Left renal cortex interstitium (tissue), 4 donors: ENCODE data around the gene THOP1. TPM values are rescaled to one million over a fixed set of nuclear protein-coding genes. Genes with fewer than 3 reads are reported as not detected.
A peak's percentile ranks its signal among the peaks of the same experiment; 100 is the strongest.
"Not testable (repeated sequence)": the region's sequence is repeated elsewhere in the genome, so short reads cannot be mapped to it uniquely, and the experiment has no call there.

Experiments
- DNase-seq, 4 donors: peaks; one replicate each; pipeline ENCODE4 v3.0.0-alpha.2; 2013; ENCODE audit warnings: low read depth in 4 of 4, low spot score in 2 of 4, missing footprints in 1 of 4
- polyA plus RNA-seq, 4 donors: library from polyadenylated mRNA; unstranded; fragments of 120-200 nt; gene quantifications; one replicate each; pipeline ENCODE4 v1.2.1, GENCODE V29; 2013; ENCODE audit not compliant: insufficient read length in 4 of 4

Gene THOP1
- polyA plus RNA-seq, 4 donors = 39.5 to 66.8 (median 53.9) TPM

DNA sequence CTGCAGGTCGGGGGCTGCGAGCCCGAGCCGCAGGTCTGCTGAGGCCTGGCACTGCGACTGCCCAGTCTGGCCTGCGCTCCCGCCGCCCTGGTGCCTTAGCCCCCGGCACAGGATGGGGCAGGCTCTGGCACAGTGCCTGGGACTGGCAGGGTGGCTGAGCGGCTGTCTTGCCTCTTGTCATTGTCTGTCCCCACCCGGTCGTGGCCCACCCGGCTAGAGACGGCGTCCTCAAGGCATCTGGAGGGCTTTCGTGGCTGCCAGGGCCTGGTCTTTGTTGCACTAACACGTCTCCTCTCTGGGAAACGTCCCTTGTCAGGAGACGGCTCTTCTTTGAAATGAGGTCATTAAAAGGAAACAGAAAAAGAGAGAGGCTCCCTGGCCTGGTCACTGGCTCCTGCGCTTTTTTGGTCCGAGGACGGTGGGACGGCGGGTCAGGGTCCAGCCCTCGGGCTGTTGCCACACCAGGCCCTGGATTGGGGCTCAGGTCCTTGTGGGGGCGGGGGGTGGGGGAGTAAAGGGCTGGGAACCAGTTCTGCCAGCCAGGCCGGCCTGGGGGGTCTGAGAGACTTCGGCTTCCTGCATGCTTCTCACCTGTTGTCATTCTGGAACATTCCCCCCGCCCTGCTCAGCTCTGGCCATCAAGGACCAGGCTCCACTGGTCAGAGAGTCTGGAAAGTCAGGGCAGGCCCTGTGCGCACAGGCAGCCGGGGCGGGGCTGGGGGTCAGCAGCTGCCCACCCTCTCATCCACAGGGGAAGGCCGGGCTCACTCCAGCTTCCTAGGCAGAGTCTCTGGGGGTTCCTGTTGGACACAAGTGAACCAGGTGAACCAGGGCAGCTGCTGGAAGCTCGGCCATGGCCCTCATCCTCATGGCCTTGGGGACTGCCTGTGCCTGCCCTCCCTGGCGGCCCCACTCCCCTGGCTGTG is 28.2 kb downstream of the THOP1 start:
- DNase-seq = no peak

DNA sequence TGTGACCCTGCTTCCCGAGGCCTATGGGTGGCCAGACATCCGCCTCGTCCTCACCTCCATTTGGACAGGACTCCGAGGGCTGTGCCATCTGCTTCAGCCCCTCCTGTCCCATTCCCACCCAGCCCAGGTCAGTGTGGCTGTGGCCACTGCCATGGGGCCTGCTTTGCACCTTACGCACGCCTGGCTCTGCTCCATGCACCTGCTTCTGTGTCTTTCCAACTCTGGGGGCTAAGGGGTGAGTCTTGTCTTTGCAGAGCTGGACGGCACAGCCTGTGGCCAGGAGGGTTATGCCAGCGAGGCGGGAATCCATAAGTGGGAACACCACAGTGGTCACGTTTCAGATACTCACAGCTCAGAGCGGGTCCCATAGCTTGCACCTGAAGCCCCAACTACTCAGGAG is 29.1 kb downstream of the THOP1 start:
- no peak for DNase-seq

DNA sequence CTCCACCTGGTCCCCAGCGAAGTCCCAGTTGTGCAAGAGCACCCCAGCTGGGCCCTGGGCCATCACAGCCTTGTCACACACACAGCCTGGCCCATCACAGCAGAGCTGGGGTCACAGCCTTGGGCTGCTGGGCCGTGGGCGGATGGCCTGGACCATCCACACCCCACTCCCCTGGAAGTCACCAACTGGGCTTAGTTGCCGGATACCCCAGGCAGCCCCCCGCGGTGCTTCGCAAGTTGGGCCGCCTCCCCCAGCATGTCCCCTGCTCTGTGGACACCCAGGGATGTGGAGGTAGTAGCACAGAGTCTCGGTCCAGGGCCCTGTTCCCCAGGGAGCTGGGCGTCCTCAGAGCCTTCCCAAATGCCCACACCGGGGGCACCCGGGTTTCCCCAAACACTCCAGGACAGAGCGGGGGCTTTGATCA is 29.9 kb downstream of the THOP1 start:
- DNase-seq = no peak

DNA sequence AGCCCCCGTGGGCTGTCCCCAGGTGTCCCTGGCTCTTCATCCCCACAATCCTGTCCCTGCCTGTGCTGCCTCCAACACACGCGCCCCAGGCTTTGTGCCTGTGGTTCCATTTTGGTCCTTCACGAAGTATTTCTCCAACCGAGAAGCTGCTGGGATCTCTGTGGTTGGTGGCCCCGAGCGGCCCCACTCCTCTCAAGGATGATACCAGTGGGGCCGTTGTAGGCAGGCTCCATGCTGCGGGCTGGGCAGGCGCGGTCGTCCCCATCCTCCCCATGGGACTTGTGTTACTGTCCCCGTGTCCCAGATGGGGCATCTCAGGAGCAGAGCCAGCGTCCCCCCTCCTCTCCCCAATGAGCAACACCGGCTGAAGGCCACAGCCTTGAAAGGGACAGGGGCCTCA is 30.6 kb downstream of the THOP1 start:
- DNase-seq = no peak

DNA sequence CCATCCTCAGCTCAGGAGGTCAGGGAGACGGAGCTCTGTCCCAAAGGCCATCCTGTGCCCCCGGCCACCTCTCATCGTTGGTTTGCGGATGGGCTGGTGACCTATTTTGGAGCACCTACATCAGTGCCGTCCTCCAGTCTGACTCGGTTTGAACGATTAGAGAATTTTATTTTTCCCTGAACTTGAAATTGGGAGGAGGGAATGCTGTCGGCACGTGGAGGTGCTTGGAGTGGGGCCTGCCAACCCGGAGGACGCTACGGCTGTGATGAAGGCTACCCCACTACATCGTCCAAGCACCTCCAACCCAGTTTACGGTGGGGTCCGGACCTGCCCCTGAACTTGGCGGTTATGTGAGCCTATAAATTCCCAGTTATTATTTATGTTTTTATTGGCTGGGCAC is 31.3 kb downstream of the THOP1 start:
- no peak for DNase-seq

DNA sequence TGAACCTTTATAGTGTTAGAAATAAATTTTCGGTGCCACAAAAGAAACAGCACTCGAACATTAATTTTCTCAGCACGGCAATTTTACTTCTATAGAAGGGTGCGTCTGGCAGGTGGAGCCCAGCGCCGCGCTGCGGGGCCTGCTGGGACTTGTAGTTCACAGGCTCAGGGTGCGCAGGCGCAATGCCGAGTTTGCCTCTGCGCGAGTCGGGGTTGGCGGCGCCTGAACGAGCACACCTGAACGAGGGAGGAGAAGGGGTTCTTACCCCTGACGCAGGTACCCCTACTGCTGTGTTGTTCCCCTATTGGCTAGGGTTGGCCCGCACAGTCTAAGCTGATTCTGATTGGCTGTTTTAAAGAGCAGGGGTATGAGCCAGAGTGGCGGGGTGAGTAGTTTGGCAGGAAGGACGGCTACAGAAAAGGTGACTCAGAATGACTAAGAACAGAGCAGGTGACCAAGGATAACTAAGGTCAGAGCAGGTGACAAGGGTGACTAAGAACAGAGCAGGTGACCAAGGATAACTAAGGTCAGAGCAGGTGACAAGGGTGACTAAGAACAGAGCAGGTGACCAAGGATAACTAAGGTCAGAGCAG is 32.0 kb downstream of the THOP1 start:
- DNase-seq = not testable (repeated sequence)

DNA sequence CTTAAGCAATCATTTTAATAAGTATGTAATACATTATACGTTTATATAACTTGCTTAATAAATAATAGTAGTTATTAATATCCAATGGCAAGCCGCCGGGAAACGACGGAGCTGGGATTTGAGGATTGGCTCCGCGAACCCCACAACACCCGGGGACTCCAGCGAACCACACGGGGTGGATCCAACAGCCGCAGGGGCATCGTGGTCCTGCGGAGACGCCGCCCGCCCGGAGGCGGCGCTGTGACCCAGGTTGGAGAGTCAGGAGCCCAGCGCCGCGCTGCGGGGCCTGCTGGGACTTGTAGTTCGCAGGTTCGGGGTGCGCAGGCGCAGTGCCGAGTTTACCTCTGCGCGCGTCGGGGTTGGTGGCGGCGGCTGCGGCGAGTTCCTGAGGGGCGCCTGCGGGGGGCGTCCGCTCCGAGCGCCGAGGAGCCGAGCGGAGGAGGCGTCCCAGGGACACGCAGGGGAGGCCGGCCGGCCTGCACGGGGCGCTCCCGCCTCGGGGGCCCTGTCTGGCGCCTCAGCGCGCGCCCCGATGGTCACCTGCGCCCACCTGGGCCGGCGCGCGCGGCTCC is 34.3 kb downstream of the THOP1 start, which contains the start of gene ZNF554:
Gene ZNF554 (plus strand): TSS at position 329 of the 572 bp plus-strand sequence. CDS start 204 bp downstream, at position 533.
- peak; percentile 76 to 94 (median 92) for DNase-seq

DNA sequence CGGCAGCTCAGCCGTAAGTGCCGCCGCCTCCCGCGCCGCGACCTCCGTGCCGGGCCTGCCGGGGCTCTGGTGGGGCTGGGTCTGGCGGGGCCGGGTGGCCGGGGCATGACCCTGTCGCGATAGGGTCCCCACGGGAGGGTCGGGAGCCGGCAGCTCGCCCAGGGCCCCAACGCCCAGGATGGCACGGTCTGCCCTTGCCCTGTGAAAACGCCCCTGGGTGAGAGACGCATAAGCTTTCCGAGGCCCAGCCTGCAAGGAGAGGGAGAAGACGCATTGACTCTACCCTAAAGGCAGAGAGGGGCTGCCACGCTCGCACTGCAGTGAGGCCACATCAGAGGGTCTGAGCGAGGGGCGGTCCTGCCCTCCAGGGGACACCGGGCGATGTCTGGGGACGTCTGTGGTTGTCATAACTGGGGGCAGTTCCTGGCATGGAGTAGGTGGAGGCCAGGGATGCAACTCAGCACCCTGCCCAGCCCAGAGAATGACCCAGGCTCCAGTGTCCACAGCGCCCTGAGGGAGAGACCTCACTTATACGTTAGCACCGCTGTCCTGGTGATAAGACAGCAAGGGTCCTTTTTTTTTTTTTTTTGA is 34.9 kb downstream of the THOP1 start:
- DNase-seq = no peak

DNA sequence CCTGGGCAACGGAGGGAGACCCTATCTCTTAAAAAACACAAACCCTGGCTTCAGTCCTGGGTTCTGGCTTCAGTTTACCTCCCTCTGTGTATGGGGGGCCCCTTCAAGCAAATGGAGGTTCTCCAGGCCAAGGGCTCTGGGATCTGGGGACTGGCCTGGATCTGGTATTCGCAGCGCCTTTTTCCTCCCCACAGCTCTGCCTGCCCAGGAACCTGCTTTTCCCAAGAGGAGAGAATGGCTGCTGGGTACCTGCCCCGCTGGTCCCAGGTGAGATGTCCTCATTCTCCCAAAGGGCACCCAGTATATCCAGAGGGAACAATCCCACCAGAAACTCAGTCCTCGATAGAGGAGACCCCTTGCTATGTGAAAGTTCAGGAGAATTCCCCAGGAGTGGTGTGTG is 37.5 kb downstream of the THOP1 start:
- no peak for DNase-seq

DNA sequence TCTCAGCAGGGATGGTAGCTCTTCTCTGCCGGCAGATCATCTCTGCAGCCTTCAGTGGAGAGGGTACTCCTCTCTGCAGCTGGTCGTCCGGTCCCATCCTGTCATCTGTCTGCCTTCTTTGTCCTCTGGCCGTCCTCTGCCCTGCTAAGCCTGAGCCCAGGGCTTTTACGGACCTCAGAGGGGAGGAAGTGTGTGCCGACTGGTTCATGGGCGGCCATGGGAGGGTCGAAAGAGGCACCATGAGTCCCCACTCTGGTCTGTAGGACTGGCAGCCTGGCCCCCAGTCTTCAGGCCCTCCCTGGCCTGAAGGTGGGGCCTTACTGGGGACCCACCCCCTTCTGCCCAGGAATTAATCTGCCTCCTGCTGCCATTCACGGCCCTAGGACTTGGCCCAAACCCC is 38.3 kb downstream of the THOP1 start:
- DNase-seq = no peak

DNA sequence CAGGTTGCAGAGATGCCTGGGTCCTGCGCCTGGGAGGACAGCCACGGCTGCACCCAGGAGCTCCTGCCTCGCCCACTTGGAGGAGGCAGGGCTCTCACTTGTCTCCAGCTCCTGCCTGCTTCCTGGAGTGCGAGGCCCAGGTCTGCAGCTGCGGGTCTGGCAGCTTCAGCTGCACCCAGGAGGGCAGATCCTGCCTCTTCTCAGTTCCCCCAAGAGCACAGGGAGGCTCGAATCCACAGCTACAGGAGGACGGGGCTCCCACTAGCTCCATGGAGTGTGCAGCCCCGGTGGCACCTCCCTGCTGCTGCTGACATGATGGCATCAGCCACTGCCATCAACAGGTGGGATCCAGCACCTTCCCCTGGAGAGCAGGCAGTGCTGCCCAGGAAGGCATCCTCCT is 38.8 kb downstream of the THOP1 start:
- no peak for DNase-seq

DNA sequence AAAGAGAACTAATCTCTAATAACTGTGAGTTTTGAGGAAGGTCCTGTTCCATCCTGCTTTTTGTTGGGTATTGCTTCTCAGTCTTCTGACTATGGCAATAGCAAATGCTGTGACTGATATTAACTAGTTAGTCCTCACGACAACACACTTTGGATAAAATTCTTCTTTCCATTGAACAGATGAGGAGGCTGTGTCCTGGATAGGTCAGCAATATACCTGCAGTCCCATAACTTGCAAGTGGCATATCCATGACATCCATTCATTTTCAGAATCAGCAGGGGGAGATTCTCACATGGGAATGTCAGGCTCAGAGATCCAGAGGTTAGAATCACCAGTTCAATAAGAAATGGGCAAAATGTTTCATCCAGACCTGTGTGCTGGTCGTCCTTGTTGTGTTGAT is 41.7 kb downstream of the THOP1 start:
- DNase-seq = no peak

DNA sequence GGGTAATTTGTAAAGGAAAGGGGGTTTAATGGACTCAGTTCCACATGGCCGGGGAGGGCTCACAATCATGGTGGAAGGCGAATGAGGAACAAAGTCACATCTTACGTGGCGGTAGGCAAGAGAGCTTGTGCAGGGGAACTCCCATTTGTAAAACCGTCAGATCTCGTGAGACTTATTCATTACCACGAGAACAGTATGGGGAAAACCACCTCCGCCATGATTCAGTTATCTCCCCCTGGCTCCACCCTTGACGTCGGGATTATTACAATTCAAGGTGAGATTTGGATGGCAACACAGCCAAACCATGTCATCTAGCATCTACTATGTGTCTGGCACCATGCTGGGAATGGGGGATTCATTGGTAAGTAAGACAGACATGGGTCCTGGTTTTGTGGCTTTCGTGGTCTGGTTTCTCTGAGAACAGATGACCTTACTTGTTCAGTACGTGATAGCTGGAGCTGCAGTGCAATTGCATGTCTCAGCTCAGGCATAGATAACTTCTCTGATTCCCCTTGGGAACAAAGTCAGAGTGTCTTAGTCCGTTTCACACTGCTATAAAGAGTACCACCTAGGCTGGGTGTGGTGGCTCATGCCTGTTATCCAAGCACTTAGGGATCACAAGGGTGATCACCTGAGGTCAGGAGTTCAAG is 42.7 kb downstream of the THOP1 start:
- DNase-seq = no peak

DNA sequence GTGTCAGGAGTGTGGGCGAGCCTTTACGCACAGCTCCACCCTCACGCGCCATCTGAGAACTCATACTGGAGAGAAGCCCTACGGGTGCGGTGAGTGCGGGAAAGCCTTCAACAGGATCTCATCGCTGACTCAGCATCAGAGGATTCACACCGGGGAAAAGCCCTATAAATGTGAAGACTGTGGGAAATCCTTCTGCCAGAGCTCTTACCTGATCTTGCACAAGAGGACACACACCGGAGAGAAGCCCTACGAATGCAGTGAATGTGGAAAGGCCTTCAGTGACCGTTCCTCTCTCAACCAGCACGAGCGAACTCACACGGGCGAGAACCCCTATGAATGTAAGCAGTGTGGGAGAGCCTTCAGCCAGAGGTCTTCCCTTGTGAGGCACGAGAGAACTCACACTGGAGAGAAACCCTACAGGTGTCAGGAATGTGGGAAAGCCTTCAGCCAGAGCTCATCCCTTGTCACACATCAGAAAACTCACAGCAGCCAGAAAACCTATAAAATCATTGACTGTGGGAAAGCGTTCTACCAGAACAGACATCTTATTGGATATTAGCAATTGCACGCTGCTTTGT is 49.1 kb downstream of the THOP1 start:
- DNase-seq = no peak

DNA sequence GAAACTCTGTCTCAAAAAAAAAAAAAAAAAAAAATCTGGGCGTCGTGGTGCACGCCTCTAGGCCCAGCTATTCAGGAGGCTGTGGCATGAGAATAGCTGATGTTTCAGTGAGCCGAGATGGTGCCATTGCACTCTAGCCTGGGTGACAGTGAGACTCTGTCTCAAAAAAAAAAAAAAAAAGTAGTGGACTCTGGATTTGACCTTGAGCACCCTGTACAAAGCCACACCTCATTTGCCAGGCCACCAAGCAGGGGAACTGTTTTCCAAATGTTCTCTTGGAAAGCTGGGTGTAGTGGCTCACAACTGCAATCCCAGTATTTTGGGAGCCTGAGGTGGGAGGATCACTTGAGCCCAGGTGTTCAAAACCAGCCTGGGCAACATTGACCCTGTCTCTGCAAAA is 52.1 kb downstream of the THOP1 start:
- DNase-seq = no peak

DNA sequence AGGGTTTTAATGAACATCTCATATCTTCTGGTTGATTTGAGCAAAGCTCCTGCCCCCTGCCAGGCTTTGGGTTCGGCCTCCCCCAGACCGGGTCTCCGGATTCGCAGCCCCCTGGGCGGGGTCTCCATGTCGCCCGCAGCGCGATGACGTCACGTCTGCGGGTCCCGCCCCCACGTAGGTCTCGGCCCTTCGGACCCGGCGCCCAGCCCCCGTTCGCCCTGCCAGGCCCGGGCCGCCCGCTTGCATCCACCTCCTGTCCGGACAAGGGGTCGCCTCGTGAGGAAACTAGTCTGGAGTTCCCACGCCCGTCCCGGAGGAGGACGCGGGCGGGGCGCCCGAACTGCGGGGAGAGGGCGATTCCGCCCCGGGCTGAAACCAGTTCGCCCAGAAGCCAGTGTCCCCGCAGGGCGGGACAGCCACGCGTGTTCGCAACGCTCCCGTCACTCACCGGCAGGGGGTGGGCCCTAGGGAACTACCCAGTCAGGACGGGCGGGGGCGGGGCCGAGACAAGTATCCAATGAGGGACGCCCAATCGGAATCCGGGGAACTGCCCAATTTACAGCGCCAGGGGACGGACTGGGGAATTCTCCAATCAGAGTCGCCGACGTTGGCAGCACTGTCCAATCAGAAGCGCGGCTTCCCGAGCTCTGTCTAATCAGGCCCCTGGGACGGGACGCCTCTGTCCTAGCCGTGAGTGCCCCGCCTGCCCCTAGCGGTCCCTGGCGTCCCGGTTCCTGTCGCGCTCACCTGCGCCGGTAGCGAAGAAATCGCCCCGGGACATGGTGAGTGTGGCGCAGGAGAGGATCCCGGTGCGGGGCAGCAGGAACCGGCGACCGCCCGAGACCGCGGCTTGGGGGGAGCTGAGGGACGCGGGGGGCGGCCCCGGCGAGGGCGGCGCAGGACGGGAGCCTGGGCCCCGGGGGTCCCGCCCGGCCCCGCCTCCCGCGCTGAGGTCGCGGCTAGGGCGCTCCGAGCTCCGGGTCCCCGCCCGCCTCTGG is 55.8 kb downstream of the THOP1 start, which contains the start of gene ZNF555:
Gene ZNF555 (plus strand): TSS at position 682 of the 998 bp plus-strand sequence. CDS start 98 bp downstream, at position 780.
- peak; percentile 97 to 99 (median 98) for DNase-seq

DNA sequence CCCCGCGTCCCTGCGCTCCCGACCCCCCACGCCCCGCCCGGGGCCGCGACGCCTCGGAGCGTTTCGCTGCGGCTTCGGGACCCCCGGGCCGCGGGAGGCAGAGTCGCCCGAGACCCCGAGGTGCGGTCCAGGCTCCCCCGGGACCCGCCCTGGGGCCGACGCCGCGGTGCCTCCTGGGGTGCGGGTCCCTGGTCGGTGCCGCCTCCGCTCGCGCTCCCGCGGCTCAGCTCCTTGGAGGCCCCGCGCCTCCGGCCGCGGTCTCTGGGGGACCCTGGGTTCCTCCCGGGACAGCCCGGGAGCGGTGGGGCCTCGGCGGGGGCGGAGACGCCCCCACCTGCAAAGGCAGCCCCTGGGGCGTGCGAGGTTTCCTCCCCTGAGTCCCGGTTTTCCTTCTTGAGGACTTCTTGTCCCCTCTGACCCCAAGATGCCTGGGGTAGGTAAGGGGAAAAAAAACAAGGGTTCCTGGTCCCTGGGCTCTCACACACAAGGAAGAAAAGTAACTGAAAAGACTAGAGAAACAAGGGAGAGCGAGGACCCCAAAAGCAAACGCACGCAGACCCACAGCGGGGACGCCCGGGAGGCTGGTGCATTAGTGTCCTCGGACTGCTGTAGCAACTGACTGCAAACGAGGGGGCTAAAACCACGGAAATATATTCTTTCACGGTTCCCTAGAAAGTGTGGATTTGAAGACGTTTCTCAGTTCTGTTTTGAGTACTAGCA is 56.7 kb downstream of the THOP1 start:
- no peak for DNase-seq

DNA sequence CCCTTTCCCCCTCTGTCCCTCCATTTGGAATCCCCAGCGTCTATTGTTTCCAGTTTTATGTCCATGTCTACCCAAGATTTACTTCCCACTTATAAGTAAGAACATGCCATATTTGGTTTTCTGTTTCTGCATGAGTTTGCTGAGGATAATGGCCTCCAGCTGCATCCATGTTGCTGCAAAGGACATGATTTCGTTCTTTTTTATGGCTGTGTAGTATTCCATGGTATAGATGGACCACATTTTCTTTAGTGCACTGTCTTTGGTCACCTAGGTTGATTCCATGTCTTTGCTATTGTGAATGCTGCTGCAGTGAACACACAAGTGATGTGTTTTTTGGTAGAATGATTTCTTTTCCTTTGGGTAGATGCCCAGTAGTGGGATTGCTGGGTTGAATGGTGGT is 59.8 kb downstream of the THOP1 start:
- no peak for DNase-seq
